Measurements from ENCODE around the gene LCP1.

DNA sequence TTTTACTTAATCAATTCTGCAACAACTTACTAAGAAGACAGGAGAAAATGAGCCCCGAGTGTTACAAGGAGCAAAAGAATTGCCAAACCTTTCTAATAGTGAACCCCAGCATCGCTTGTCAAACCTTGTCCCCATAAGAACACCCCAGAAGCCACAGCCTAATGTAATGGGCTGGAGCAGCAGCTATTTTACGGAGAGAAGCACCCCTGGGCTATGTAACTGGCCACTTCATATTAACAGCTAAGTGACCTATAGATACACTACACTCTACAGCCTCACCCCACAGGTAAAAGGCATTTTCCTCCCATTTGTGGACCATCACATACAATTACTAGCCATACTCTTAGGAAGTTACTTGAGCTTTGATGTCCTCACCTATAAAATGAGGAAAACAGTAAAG, 49.9 kb downstream of the LCP1 start:
- TF ChIP-seq POLR2A (IDR thresholded peaks at IDR 0.05): no peak
- TF ChIP-seq, protein P1, sequence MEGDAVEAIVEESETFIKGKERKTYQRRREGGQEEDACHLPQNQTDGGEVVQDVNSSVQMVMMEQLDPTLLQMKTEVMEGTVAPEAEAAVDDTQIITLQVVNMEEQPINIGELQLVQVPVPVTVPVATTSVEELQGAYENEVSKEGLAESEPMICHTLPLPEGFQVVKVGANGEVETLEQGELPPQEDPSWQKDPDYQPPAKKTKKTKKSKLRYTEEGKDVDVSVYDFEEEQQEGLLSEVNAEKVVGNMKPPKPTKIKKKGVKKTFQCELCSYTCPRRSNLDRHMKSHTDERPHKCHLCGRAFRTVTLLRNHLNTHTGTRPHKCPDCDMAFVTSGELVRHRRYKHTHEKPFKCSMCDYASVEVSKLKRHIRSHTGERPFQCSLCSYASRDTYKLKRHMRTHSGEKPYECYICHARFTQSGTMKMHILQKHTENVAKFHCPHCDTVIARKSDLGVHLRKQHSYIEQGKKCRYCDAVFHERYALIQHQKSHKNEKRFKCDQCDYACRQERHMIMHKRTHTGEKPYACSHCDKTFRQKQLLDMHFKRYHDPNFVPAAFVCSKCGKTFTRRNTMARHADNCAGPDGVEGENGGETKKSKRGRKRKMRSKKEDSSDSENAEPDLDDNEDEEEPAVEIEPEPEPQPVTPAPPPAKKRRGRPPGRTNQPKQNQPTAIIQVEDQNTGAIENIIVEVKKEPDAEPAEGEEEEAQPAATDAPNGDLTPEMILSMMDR (IDR thresholded peaks at IDR 0.05): no peak
